ENCODE data around the gene SDHA. TPM values are rescaled to one million over a fixed set of nuclear protein-coding genes. Genes with fewer than 3 reads are reported as not detected.
A peak's percentile ranks its signal among the peaks of the same experiment; 100 is the strongest.
"Not testable (repeated sequence)": the region's sequence is repeated elsewhere in the genome, so short reads cannot be mapped to it uniquely, and the experiment has no call there.

Gene SDHA
- total RNA-seq, 1 experiment from 2014 or later = 75.0 TPM

DNA sequence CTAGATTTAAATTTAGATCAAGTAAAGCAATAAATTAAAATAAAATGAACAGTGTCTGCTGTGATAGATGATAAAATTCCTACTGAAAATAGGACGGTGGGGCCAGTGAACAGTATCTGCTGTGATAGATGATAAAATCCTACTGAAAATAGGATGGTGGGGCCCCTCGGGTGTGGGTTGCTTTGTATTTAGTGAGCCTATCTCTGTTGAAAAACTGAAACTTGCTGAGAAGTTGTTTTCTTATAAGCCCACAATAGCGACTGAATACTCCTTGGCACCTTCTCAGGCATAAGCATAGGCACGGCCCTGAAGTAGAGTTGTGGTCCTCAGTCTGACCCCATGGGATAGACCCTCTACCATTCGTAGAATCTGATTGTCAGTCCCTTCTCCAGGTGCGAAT, 5.7 kb downstream of the SDHA start:
- intact Hi-C loops (cut with micrococcal nuclease) = no loop called here
- no peak overlapping the region for H3K27ac Mint-ChIP-seq (ENCODE audit: low read depth, unreplicated experiment)
- POLR2A ChIA-PET = no interaction called here
- peaks cover 56% of the 10 kb centered on the region for H3K36me3 Mint-ChIP-seq (ENCODE audit: insufficient read depth, unreplicated experiment)
- BruUV-seq (replicated peaks) = no TSS peak
- H3K4me1 Mint-ChIP-seq (ENCODE audit: insufficient read depth, unreplicated experiment) = peaks cover 15% of the 10 kb centered on the region
- CTCF ChIA-PET = no interaction called here
- no peaks in the 10 kb centered on the region for H3K9me3 Mint-ChIP-seq (ENCODE audit: unreplicated experiment)
- H3K27me3 Mint-ChIP-seq (ENCODE audit: insufficient read depth, unreplicated experiment) = no peaks in the 10 kb centered on the region
- DNase-seq (ENCODE audit: unreplicated experiment) = no peak
- H3K4me3 Mint-ChIP-seq (ENCODE audit: unreplicated experiment) = no peak overlapping the region
- TF ChIP-seq, protein P1, sequence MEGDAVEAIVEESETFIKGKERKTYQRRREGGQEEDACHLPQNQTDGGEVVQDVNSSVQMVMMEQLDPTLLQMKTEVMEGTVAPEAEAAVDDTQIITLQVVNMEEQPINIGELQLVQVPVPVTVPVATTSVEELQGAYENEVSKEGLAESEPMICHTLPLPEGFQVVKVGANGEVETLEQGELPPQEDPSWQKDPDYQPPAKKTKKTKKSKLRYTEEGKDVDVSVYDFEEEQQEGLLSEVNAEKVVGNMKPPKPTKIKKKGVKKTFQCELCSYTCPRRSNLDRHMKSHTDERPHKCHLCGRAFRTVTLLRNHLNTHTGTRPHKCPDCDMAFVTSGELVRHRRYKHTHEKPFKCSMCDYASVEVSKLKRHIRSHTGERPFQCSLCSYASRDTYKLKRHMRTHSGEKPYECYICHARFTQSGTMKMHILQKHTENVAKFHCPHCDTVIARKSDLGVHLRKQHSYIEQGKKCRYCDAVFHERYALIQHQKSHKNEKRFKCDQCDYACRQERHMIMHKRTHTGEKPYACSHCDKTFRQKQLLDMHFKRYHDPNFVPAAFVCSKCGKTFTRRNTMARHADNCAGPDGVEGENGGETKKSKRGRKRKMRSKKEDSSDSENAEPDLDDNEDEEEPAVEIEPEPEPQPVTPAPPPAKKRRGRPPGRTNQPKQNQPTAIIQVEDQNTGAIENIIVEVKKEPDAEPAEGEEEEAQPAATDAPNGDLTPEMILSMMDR (IDR thresholded peaks at IDR 0.05; ENCODE audit: unreplicated experiment) = no peak

DNA sequence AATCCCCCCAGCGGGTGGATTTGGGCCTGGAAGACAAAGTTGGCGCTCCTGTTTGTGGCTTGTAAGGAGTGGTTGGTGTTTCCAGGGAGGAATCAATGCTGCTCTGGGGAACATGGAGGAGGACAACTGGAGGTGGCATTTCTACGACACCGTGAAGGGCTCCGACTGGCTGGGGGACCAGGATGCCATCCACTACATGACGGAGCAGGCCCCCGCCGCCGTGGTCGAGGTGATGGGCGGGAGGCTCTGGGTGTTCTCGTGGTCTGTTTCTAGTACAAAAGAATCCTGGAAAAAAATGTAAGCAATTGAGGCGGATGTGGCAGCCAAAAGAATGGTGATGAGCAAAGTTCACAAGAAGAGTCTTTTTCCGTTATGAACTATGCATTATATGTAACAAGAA, 7.2 kb downstream of the SDHA start:
- H3K36me3 Mint-ChIP-seq (ENCODE audit: insufficient read depth, unreplicated experiment) = peaks cover 72% of the 10 kb centered on the region
- intact Hi-C loops (cut with micrococcal nuclease) = no loop called here
- ChIA-PET POLR2A (interaction anchor here (0.6 kb wide), 1 partner anchor 1122 kb away, joined by 4 read pairs; no protein-coding TSS in a partner anchor), CTCF (no interaction called here)
- H3K9me3 Mint-ChIP-seq (ENCODE audit: unreplicated experiment) = no peaks in the 10 kb centered on the region
- no peak overlapping the region for H3K4me3 Mint-ChIP-seq (ENCODE audit: unreplicated experiment)
- DNase-seq (ENCODE audit: unreplicated experiment) = no peak
- no peak overlapping the region for H3K27ac Mint-ChIP-seq (ENCODE audit: low read depth, unreplicated experiment)
- TF ChIP-seq, protein P1 (IDR thresholded peaks at IDR 0.05; ENCODE audit: unreplicated experiment) = no peak
- no TSS peak for BruUV-seq (replicated peaks)
- H3K4me1 Mint-ChIP-seq (ENCODE audit: insufficient read depth, unreplicated experiment) = peaks cover 15% of the 10 kb centered on the region
- H3K27me3 Mint-ChIP-seq (ENCODE audit: insufficient read depth, unreplicated experiment) = no peaks in the 10 kb centered on the region

DNA sequence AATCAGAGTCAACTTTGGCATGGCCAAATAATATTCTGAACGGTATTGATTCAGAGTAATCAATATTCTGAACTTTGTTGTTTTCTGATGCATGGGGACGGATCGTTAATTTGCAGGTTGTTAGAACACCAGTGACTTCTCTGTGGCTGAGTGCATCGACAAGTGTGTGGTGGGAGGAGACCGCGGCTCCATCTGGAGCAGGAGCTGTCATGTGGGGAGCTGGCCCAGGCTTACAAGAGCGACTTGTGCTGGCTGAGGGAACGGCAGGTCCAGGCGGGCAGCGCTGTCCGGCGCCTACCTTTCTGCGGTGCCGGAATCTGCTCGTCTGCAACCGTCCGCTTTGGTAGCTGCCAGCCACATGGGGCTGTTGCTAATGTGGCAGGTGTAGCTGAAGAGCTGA, 9.3 kb downstream of the SDHA start:
- H3K9me3 Mint-ChIP-seq (ENCODE audit: unreplicated experiment); H3K27ac Mint-ChIP-seq (ENCODE audit: low read depth, unreplicated experiment); H3K27me3 Mint-ChIP-seq (ENCODE audit: insufficient read depth, unreplicated experiment); CTCF ChIA-PET; H3K4me1 Mint-ChIP-seq (ENCODE audit: insufficient read depth, unreplicated experiment); H3K4me3 Mint-ChIP-seq (ENCODE audit: unreplicated experiment); intact Hi-C loops (cut with micrococcal nuclease); DNase-seq (ENCODE audit: unreplicated experiment); BruUV-seq (replicated peaks): not testable (repeated sequence)
- H3K36me3 Mint-ChIP-seq (ENCODE audit: insufficient read depth, unreplicated experiment) = peaks cover 91% of the 10 kb centered on the region
- POLR2A ChIA-PET = interaction anchor here (1.2 kb wide), 1 partner anchor 9 kb away, joined by 4 read pairs; the partner anchor contains the start of genes CCDC127 and SDHA

DNA sequence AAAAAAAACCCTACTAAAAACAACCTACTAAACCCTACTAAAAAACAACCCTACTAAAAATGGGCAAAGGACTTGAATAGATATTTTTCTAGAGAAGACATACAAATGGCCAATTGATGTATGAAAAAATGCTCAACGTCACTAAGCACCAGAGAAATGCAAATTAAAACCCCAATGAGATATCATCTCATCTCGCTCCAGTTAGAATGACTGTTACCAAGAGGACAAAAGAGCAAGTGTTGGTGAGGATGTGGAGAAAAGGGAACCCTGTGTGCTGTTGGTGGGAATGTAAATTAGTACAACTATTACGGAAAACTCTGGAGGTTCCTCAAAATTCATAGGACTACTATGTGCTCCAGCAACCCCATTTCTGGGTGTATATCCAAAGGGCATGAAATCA, 10.8 kb downstream of the SDHA start:
- TSS peak; percentile 9 for BruUV-seq (replicated peaks)
- intact Hi-C loops (cut with micrococcal nuclease) = no loop called here
- TF ChIP-seq, protein P1 (IDR thresholded peaks at IDR 0.05; ENCODE audit: unreplicated experiment) = no peak
- Mint-ChIP-seq H3K9me3 (ENCODE audit: unreplicated experiment) (no peaks in the 10 kb centered on the region), H3K27me3 (ENCODE audit: insufficient read depth, unreplicated experiment) (no peaks in the 10 kb centered on the region), H3K4me3 (ENCODE audit: unreplicated experiment) (no peak overlapping the region), H3K36me3 (ENCODE audit: insufficient read depth, unreplicated experiment) (peaks cover 93% of the 10 kb centered on the region), H3K4me1 (ENCODE audit: insufficient read depth, unreplicated experiment) (no peaks in the 10 kb centered on the region), H3K27ac (ENCODE audit: low read depth, unreplicated experiment) (no peak overlapping the region)
- no peak for DNase-seq (ENCODE audit: unreplicated experiment)
- CTCF ChIA-PET = no interaction called here
- POLR2A ChIA-PET = no interaction called here

- intact Hi-C loops (cut with micrococcal nuclease) = no loop called here
- peaks cover 96% of the 10 kb centered on the region for H3K36me3 Mint-ChIP-seq (ENCODE audit: insufficient read depth, unreplicated experiment)
- TF ChIP-seq, protein P1 (IDR thresholded peaks at IDR 0.05; ENCODE audit: unreplicated experiment) = no peak
These were observed 12.6 kb downstream of the SDHA start for GRCh38 chr5:230711-231110.

More at GRCh38 chr5:230711-231110, 12.6 kb downstream of the SDHA start:
- H3K27me3 Mint-ChIP-seq (ENCODE audit: insufficient read depth, unreplicated experiment) = no peaks in the 10 kb centered on the region
- H3K27ac Mint-ChIP-seq (ENCODE audit: low read depth, unreplicated experiment) = no peak overlapping the region
- H3K9me3 Mint-ChIP-seq (ENCODE audit: unreplicated experiment) = no peaks in the 10 kb centered on the region
- CTCF ChIA-PET = interaction anchor here (0.8 kb wide), 1 partner anchor 74 kb away, joined by 3 read pairs; no protein-coding TSS in a partner anchor
- DNase-seq (ENCODE audit: unreplicated experiment) = no peak
- H3K4me1 Mint-ChIP-seq (ENCODE audit: insufficient read depth, unreplicated experiment) = no peaks in the 10 kb centered on the region
- POLR2A ChIA-PET = no interaction called here
- BruUV-seq (replicated peaks) = no TSS peak
- H3K4me3 Mint-ChIP-seq (ENCODE audit: unreplicated experiment) = no peak overlapping the region

Data from MCF 10A (cell line).